H9 (cell line): ENCODE results near the gene SLCO3A1. TPM values are rescaled to one million over a fixed set of nuclear protein-coding genes. Genes with fewer than 3 reads are reported as not detected.

Experiments used
- DNase-seq: peaks from one replicate; pipeline ENCODE4 v3.0.0-alpha.2; 2017
- H2AFZ ChIP-seq: one replicate; pipeline ENCODE4 v1.6.1; 2013; ENCODE audit warnings: mild to moderate bottlenecking, low read length, control low read depth, moderate library complexity
- H2AK5ac ChIP-seq: 2 replicates; pipeline ENCODE4 v1.6.1; 2013; ENCODE audit warnings: low read length, control low read depth, mixed read lengths; ENCODE audit not compliant: insufficient read length
- H2BK120ac ChIP-seq: one replicate; pipeline ENCODE4 v1.6.1; 2013; ENCODE audit warnings: low read depth, mild to moderate bottlenecking, low read length, control low read depth, inconsistent platforms; ENCODE audit not compliant: poor library complexity, severe bottlenecking
- H2BK12ac ChIP-seq: 2 replicates; pipeline ENCODE4 v1.6.1; 2013; ENCODE audit warnings: low read length, control low read depth, mixed read lengths, low read depth; ENCODE audit not compliant: insufficient read length
- H2BK15ac ChIP-seq: 2 replicates; pipeline ENCODE4 v1.6.1; 2013; ENCODE audit warnings: low read depth, low read length, control low read depth
- H2BK20ac ChIP-seq: one replicate; pipeline ENCODE4 v1.6.1; 2013; ENCODE audit warnings: low read depth, mild to moderate bottlenecking, low read length, control low read depth, inconsistent platforms; ENCODE audit not compliant: poor library complexity, severe bottlenecking
- H2BK5ac ChIP-seq: 2 replicates; pipeline ENCODE4 v1.6.1; 2013; ENCODE audit warnings: low read length, control low read depth, mixed read lengths; ENCODE audit not compliant: insufficient read length
- H3K14ac ChIP-seq: 2 replicates; pipeline ENCODE4 v1.6.1; 2013; ENCODE audit warnings: low read length, control low read depth; ENCODE audit not compliant: insufficient read depth
- H3K18ac ChIP-seq: 2 replicates; pipeline ENCODE4 v1.6.1; 2013; ENCODE audit warnings: low read depth, mild to moderate bottlenecking, mixed read lengths, low read length, control low read depth; ENCODE audit not compliant: insufficient read length
- H3K23ac ChIP-seq: 2 replicates; pipeline ENCODE4 v1.6.1; 2013; ENCODE audit warnings: low read length, control low read depth, mixed read lengths, low read depth; ENCODE audit not compliant: insufficient read length
- H3K23me2 ChIP-seq: 2 replicates; pipeline ENCODE4 v1.6.1; 2013; ENCODE audit warnings: low read depth, mild to moderate bottlenecking, mixed read lengths, low read length, control low read depth; ENCODE audit not compliant: insufficient read length, poor library complexity, severe bottlenecking
- H3K27ac ChIP-seq: 2 replicates; pipeline ENCODE4 v1.5.1; 2013; ENCODE audit warnings: low read length, control low read depth, mixed read lengths, low read depth; ENCODE audit not compliant: insufficient read length
- H3K27me3 ChIP-seq: 2 replicates; pipeline ENCODE4 v1.6.1; 2013; ENCODE audit warnings: low read length, control low read depth, inconsistent platforms; ENCODE audit not compliant: insufficient read depth
- H3K4ac ChIP-seq: 2 replicates; pipeline ENCODE4 v1.6.1; 2013; ENCODE audit warnings: low read depth, mild to moderate bottlenecking, control low read depth, inconsistent platforms, low read length, moderate library complexity
- H3K4me1 ChIP-seq: 2 replicates; pipeline ENCODE4 v1.6.1; 2013; ENCODE audit warnings: low read length, control low read depth, inconsistent platforms; ENCODE audit not compliant: insufficient read depth
- H3K4me2 ChIP-seq: 2 replicates; pipeline ENCODE4 v1.6.1; 2013; ENCODE audit warnings: low read length, control low read depth, mixed read lengths; ENCODE audit not compliant: insufficient read length, insufficient read depth
- H3K56ac ChIP-seq: 2 replicates; pipeline ENCODE4 v1.6.1; 2013; ENCODE audit warnings: low read depth, mild to moderate bottlenecking, mixed read lengths, low read length, control low read depth; ENCODE audit not compliant: insufficient read length
- H3K79me1 ChIP-seq: 2 replicates; pipeline ENCODE4 v1.6.1; 2013; ENCODE audit warnings: low read depth, mild to moderate bottlenecking, moderate library complexity, low read length, control low read depth, inconsistent platforms; ENCODE audit not compliant: insufficient read depth, poor library complexity, severe bottlenecking
- H3K79me2 ChIP-seq: 2 replicates; pipeline ENCODE4 v1.6.1; 2013; ENCODE audit warnings: low read length, control low read depth, inconsistent platforms; ENCODE audit not compliant: insufficient read depth
- H3K9ac ChIP-seq: 2 replicates; pipeline ENCODE4 v1.6.1; 2013; ENCODE audit warnings: low read length, control low read depth, mixed read lengths; ENCODE audit not compliant: insufficient read length; ENCODE audit errors: extremely low read depth
- H3K9me3 ChIP-seq: one replicate; pipeline ENCODE4 v1.6.1; 2013; ENCODE audit warnings: low read depth, low read length, inconsistent platforms; ENCODE audit not compliant: control insufficient read depth
- H3T11ph ChIP-seq: one replicate; pipeline ENCODE4 v1.6.1; 2013; ENCODE audit warnings: mild to moderate bottlenecking, low read length, control low read depth, inconsistent platforms
- H4K20me1 ChIP-seq: one replicate; pipeline ENCODE4 v1.6.1; 2013; ENCODE audit not compliant: control insufficient read depth, insufficient read length, insufficient read depth
- H4K5ac ChIP-seq: 2 replicates; pipeline ENCODE4 v1.6.1; 2013; ENCODE audit warnings: low read depth, mild to moderate bottlenecking, mixed read lengths, low read length, control low read depth; ENCODE audit not compliant: insufficient read length
- H4K8ac ChIP-seq: replicated peaks from 2 replicates; pipeline ENCODE4 v1.6.1; 2013; ENCODE audit warnings: low read length, control low read depth, mixed read lengths, low read depth; ENCODE audit not compliant: insufficient read length
- H4K91ac ChIP-seq: 2 replicates; pipeline ENCODE4 v1.6.1; 2013; ENCODE audit warnings: low read depth, mild to moderate bottlenecking, moderate library complexity, mixed read lengths, low read length, control low read depth; ENCODE audit not compliant: insufficient read length
- H3K27ac Mint-ChIP-seq, 3 experiments: 2 replicates in 2 of 3; 3 replicates in 1 of 3; pipeline ENCODE4 v1.8.0; 2020 to 2021; ENCODE audit warnings: mixed read lengths in 3 of 3, mild to moderate bottlenecking in 1 of 3, moderate library complexity in 1 of 3
- H3K27me3 Mint-ChIP-seq: 2 replicates; pipeline ENCODE4 v1.8.0; 2021; ENCODE audit warnings: low read depth, mild to moderate bottlenecking, moderate library complexity, mixed read lengths
- H3K36me3 Mint-ChIP-seq, 3 experiments: 2 replicates in 2 of 3; 3 replicates in 1 of 3; pipeline ENCODE4 v1.8.0; 2020 to 2021; ENCODE audit warnings: low read depth in 3 of 3, mixed read lengths in 3 of 3; ENCODE audit not compliant: insufficient read depth in 1 of 3
- H3K4me1 Mint-ChIP-seq, 2 experiments: 2 replicates each; pipeline ENCODE4 v1.8.0; 2020; ENCODE audit warnings: mixed read lengths in 2 of 2
- H3K4me3 Mint-ChIP-seq, 2 experiments: 2 replicates in 1 of 2; 3 replicates in 1 of 2; pipeline ENCODE4 v1.8.0; 2020 to 2021; ENCODE audit warnings: mild to moderate bottlenecking in 2 of 2, mixed read lengths in 2 of 2, moderate library complexity in 1 of 2
- H3K9me3 Mint-ChIP-seq, 2 experiments: 2 replicates in 1 of 2; 3 replicates in 1 of 2; pipeline ENCODE4 v1.8.0; 2020; ENCODE audit warnings: mild to moderate bottlenecking in 2 of 2, mixed read lengths in 2 of 2, moderate library complexity in 1 of 2
- CTCF ChIP-seq: fragments of 200-600 bp; sonication (generic); conservative IDR thresholded peaks from 3 replicates; pipeline ENCODE4 v1.8.0; 2021; ENCODE audit warnings: antibody characterized with exemption, mild to moderate bottlenecking
- whole genome bisulfite sequencing: extraction: QIAGEN DNeasy Blood & Tissue Kit; methylation state at CpG from one replicate; pipeline ENCODE4 v1.1.7; 2013; ENCODE audit warnings: missing lambda C conversion rate, low lambda C conversion rate, mixed read lengths; ENCODE audit not compliant: insufficient read length; ENCODE audit errors: extremely low coverage; 5-methylcytosine and 5-hydroxymethylcytosine counted together
- total RNA-seq: library from RNA; stranded (reverse); gene quantifications from 2 replicates; pipeline ENCODE4 v1.2.1, GENCODE V29; 2021

SLCO3A1 gene
- total RNA-seq, 1 experiment from 2014 or later: 9.4 TPM

- no peak overlapping the region for H2AFZ ChIP-seq
- no peaks in the 10 kb centered on the region for H3K9me3 ChIP-seq
- no peak overlapping the region for H3K23ac ChIP-seq
- Mint-ChIP-seq H3K27me3 (no peaks in the 10 kb centered on the region), H3K9me3 (peaks cover 0 to 2% of the 10 kb centered on the region in 2 experiments; a peak in 1 of 5 replicates), H3K4me3 (no peak overlapping the region), H3K36me3 (peaks cover 0 to 1% (median 0%) of the 10 kb centered on the region in 3 experiments; a peak in 1 of 7 replicates), H3K4me1 (peaks cover 39 to 52% of the 10 kb centered on the region in 2 experiments), H3K27ac (no peak overlapping the region)
- no peak overlapping the region for H2BK5ac ChIP-seq
- H3K56ac ChIP-seq: no peak overlapping the region
- H2AK5ac ChIP-seq: no peak overlapping the region
- H3K79me1 ChIP-seq: no peaks in the 10 kb centered on the region
- H2BK12ac ChIP-seq: no peak overlapping the region
- H3K27me3 ChIP-seq: no peaks in the 10 kb centered on the region; the same call in 1 of the 2 replicates
- H4K5ac ChIP-seq: no peak overlapping the region
- no peak overlapping the region for H3K9ac ChIP-seq
- H3K79me2 ChIP-seq: no peaks in the 10 kb centered on the region
- no peak overlapping the region for H3K4me2 ChIP-seq
- no CpG with 5 or more reads among the region's 2 CpGs for WGBS
- no peaks in the 10 kb centered on the region for H4K20me1 ChIP-seq
- no peak overlapping the region for H3K4ac ChIP-seq
- no peak overlapping the region for H2BK15ac ChIP-seq
- no peak for TF ChIP-seq CTCF
- peaks cover 24% of the 10 kb centered on the region; the same call in 1 of the 2 replicates for H3K4me1 ChIP-seq
- no peak overlapping the region for H3K18ac ChIP-seq
- no peak overlapping the region for H3K14ac ChIP-seq
- H3K27ac ChIP-seq: no peak overlapping the region
- no peaks in the 10 kb centered on the region for H3K23me2 ChIP-seq
- no peak overlapping the region for H4K8ac ChIP-seq
- DNase-seq: no peak
- H2BK120ac ChIP-seq: no peak overlapping the region
- H2BK20ac ChIP-seq: no peak overlapping the region
- H3T11ph ChIP-seq: no peak overlapping the region
- H4K91ac ChIP-seq: no peak overlapping the region
Measured at GRCh38 chr15:91929509-91929908, 76.0 kb downstream of the SLCO3A1 start.
